H1 (cell line): ENCODE measurements around the gene SLC1A7. TPM values are rescaled to one million over a fixed set of nuclear protein-coding genes. Genes with fewer than 3 reads are reported as not detected.

Source experiments
- CTCF ChIA-PET: fragments of 300-600 bp; sonication (Branson Sonifier 250); formaldehyde crosslinking; loops from one replicate; lab custom pipeline; 2021; ENCODE audit not compliant: partially characterized antibody; lab: Charles Lee
- POLR2A ChIA-PET: fragments of 300-600 bp; sonication (Branson Sonifier 250); formaldehyde crosslinking; loops from one replicate; lab custom pipeline; 2021; ENCODE audit warnings: inconsistent platforms; ENCODE audit not compliant: partially characterized antibody; lab: Charles Lee
- DNase-seq, 2 experiments: peaks; one replicate each; pipeline versions ENCODE4 v3.0.0 to v3.0.0-alpha.2; 2010 to 2022; ENCODE audit warnings: low spot score in 2 of 2, low read depth in 1 of 2, mixed read lengths in 1 of 2
- FAIRE-seq: peaks from 2 replicates; lab custom pipeline; 2011; peaks lifted over from hg19 to GRCh38; lab: Jason Lieb, UNC
- H2AFZ ChIP-seq: 2 replicates; pipeline ENCODE4 v1.8.1; 2012; ENCODE audit warnings: low read length, inconsistent platforms
- H2AK5ac ChIP-seq: 2 replicates; pipeline ENCODE4 v1.6.1; 2013; ENCODE audit warnings: low read depth, low read length
- H2BK120ac ChIP-seq: replicated peaks from 2 replicates; pipeline ENCODE3; 2013; ENCODE audit warnings: low read depth, low read length, inconsistent platforms
- H2BK12ac ChIP-seq: 2 replicates; pipeline ENCODE4 v1.6.1; 2013; ENCODE audit warnings: low read depth, low read length
- H2BK15ac ChIP-seq: 2 replicates; pipeline ENCODE4 v1.6.1; 2013; ENCODE audit warnings: low read length
- H2BK20ac ChIP-seq: 2 replicates; pipeline ENCODE4 v1.6.1; 2013; ENCODE audit warnings: low read length
- H2BK5ac ChIP-seq: 2 replicates; pipeline ENCODE4 v1.6.1; 2013; ENCODE audit warnings: low read depth, low read length
- H3K14ac ChIP-seq: 2 replicates; pipeline ENCODE4 v1.6.1; 2013; ENCODE audit warnings: inconsistent platforms; ENCODE audit not compliant: insufficient read length
- H3K18ac ChIP-seq: 2 replicates; pipeline ENCODE4 v1.6.1; 2013; ENCODE audit warnings: low read length; ENCODE audit errors: extremely low read depth
- H3K23ac ChIP-seq: 2 replicates; pipeline ENCODE4 v1.6.1; 2013; ENCODE audit warnings: inconsistent platforms; ENCODE audit not compliant: insufficient read length
- H3K23me2 ChIP-seq: 2 replicates; pipeline ENCODE4 v1.6.1; 2013; ENCODE audit warnings: low read depth, low read length
- H3K27ac ChIP-seq: 2 replicates; pipeline ENCODE4 v1.6.1; 2011; ENCODE audit warnings: low read depth, low read length, inconsistent platforms
- H3K27me3 ChIP-seq, 4 experiments: replicated peaks in 1 of 4; 1 replicate in 1 of 4; 2 replicates in 3 of 4; pipeline versions ENCODE4 v1.6.1 to v1.8.1; 2011 to 2013; ENCODE audit warnings: low read length in 3 of 4, mild to moderate bottlenecking in 3 of 4, inconsistent platforms in 2 of 4, mixed read lengths in 2 of 4, moderate library complexity in 1 of 4; ENCODE audit not compliant: control insufficient read depth in 3 of 4, insufficient read depth in 3 of 4; ENCODE audit errors: extremely low read depth in 1 of 4
- H3K36me3 ChIP-seq, 4 experiments: 2 replicates each; pipeline versions ENCODE4 v1.6.1 to v1.8.1; 2011 to 2013; ENCODE audit warnings: mild to moderate bottlenecking in 4 of 4, low read length in 3 of 4, moderate library complexity in 2 of 4, control low read depth in 1 of 4, inconsistent platforms in 1 of 4; ENCODE audit not compliant: insufficient read depth in 4 of 4, control insufficient read depth in 2 of 4
- H3K4ac ChIP-seq: replicated peaks from 2 replicates; pipeline ENCODE3; 2013; ENCODE audit warnings: low read length, low read depth, mixed read lengths, inconsistent platforms; ENCODE audit not compliant: insufficient read length
- H3K4me1 ChIP-seq, 4 experiments: replicated peaks in 1 of 4; 1 replicate in 1 of 4; 2 replicates in 3 of 4; pipeline versions ENCODE4 v1.6.1 to v1.8.1; 2011 to 2013; ENCODE audit warnings: low read length in 3 of 4, inconsistent platforms in 2 of 4, mixed read lengths in 1 of 4; ENCODE audit not compliant: insufficient read depth in 4 of 4, control insufficient read depth in 3 of 4
- H3K4me2 ChIP-seq, 2 experiments: 2 replicates each; pipeline versions ENCODE4 v1.6.1 to v1.8.1; 2011 to 2013; ENCODE audit warnings: low read depth in 2 of 2, low read length in 2 of 2, control low read depth in 1 of 2, inconsistent platforms in 1 of 2, mild to moderate bottlenecking in 1 of 2; ENCODE audit not compliant: insufficient read depth in 1 of 2
- H3K4me3 ChIP-seq, 4 experiments: fragments of 200-600, 300-600 bp in 1 of 4; sonication (generic), shearing (Covaris generic), sonication (Bioruptor Twin) in 1 of 4; 2 replicates each; pipeline versions ENCODE4 v1.5.1 to v1.8.1; 2011 to 2016; ENCODE audit warnings: low read length in 4 of 4, low read depth in 3 of 4, control low read depth in 2 of 4, inconsistent platforms in 2 of 4, mild to moderate bottlenecking in 2 of 4, mixed read lengths in 1 of 4, moderate library complexity in 1 of 4; ENCODE audit not compliant: insufficient read depth in 2 of 4; ENCODE audit errors: extremely low read depth in 1 of 4
- H3K56ac ChIP-seq: replicated peaks from 2 replicates; pipeline ENCODE3; 2013; ENCODE audit warnings: low read depth, mild to moderate bottlenecking, mixed read lengths, low read length, inconsistent platforms; ENCODE audit not compliant: insufficient read length
- H3K79me1 ChIP-seq: 2 replicates; pipeline ENCODE4 v1.6.1; 2013; ENCODE audit warnings: low read depth, low read length, control low read depth
- H3K79me2 ChIP-seq, 2 experiments: 2 replicates each; pipeline versions ENCODE4 v1.6.1 to v1.8.1; 2012 to 2013; ENCODE audit warnings: low read length in 2 of 2, mild to moderate bottlenecking in 2 of 2, inconsistent platforms in 1 of 2; ENCODE audit not compliant: insufficient read depth in 2 of 2, control insufficient read depth in 1 of 2
- H3K9ac ChIP-seq, 4 experiments: replicated peaks in 1 of 4; 1 replicate in 1 of 4; 2 replicates in 3 of 4; pipeline versions ENCODE4 v1.6.1 to v1.8.1; 2011 to 2013; ENCODE audit warnings: low read depth in 3 of 4, low read length in 3 of 4, control low read depth in 2 of 4, mild to moderate bottlenecking in 2 of 4, moderate library complexity in 2 of 4, inconsistent platforms in 1 of 4; ENCODE audit errors: extremely low read depth in 1 of 4
- H3K9me3 ChIP-seq, 2 experiments: 2 replicates each; pipeline versions ENCODE4 v1.6.1 to v1.8.1; 2012 to 2013; ENCODE audit warnings: mild to moderate bottlenecking in 2 of 2, moderate library complexity in 2 of 2, control low read depth in 1 of 2, inconsistent platforms in 1 of 2, low read depth in 1 of 2, low read length in 1 of 2, mixed read lengths in 1 of 2; ENCODE audit not compliant: insufficient read depth in 2 of 2
- H4K20me1 ChIP-seq, 2 experiments: replicated peaks in 1 of 2; 2 replicates each; pipeline versions ENCODE3 to v1.8.1; 2011 to 2013; ENCODE audit warnings: inconsistent platforms in 2 of 2, low read length in 2 of 2, mild to moderate bottlenecking in 1 of 2; ENCODE audit not compliant: insufficient read depth in 2 of 2, control insufficient read depth in 1 of 2
- H4K5ac ChIP-seq: 2 replicates; pipeline ENCODE4 v1.6.1; 2013; ENCODE audit warnings: low read length, low read depth, mixed read lengths, inconsistent platforms; ENCODE audit not compliant: insufficient read length
- H4K8ac ChIP-seq: 2 replicates; pipeline ENCODE4 v1.8.0; 2013; ENCODE audit warnings: mild to moderate bottlenecking, moderate library complexity, low read length, inconsistent platforms; ENCODE audit not compliant: insufficient read depth; ENCODE audit errors: extremely low read depth
- H4K91ac ChIP-seq: replicated peaks from 2 replicates; pipeline ENCODE3; 2013; ENCODE audit warnings: low read length, mixed read lengths, inconsistent platforms; ENCODE audit not compliant: insufficient read length
- BACH1 ChIP-seq: IDR thresholded peaks from 2 replicates; pipeline ENCODE4 v1.6.1; 2012; ENCODE audit warnings: low read length, improper control_type of control experiment
- GABPA ChIP-seq: IDR thresholded peaks from 2 replicates; pipeline ENCODE4 v1.6.1; 2011; ENCODE audit warnings: mild to moderate bottlenecking, low read length, moderate library complexity, borderline replicate concordance; ENCODE audit not compliant: insufficient read depth
- KDM5A ChIP-seq: fragments of 200-600 bp; IDR thresholded peaks from 2 replicates; pipeline ENCODE4 v1.7.1; 2012; ENCODE audit warnings: mild to moderate bottlenecking, low read length, inconsistent platforms, mixed read lengths
- RAD21 ChIP-seq, 2 experiments: IDR thresholded peaks in 1 of 2; conservative IDR thresholded peaks in 1 of 2; 2 replicates each; pipeline ENCODE4 v1.6.1; 2011; ENCODE audit warnings: low read depth in 2 of 2, low read length in 2 of 2, improper control_type of control experiment in 1 of 2, inconsistent platforms in 1 of 2, mild to moderate bottlenecking in 1 of 2, moderate library complexity in 1 of 2
- SP4 ChIP-seq: IDR thresholded peaks from 2 replicates; pipeline ENCODE4 v1.6.1; 2012; ENCODE audit warnings: low read length, inconsistent platforms
- WGBS, 2 experiments: shearing (Covaris generic) in 1 of 2; methylation state at CpG; one replicate each; pipeline versions ENCODE4 v1.1.6 to v1.1.7; 2013 to 2015; ENCODE audit warnings: low lambda C conversion rate in 2 of 2, mixed read lengths in 2 of 2, inconsistent platforms in 1 of 2, low coverage in 1 of 2, missing lambda C conversion rate in 1 of 2; ENCODE audit not compliant: insufficient replicate concordance in 2 of 2, insufficient coverage in 1 of 2, insufficient read length in 1 of 2; ENCODE audit errors: extremely low coverage in 1 of 2, missing lambda C conversion rate in 1 of 2; 5-methylcytosine and 5-hydroxymethylcytosine counted together
- polyA plus RNA-seq, 7 experiments: library from polyadenylated mRNA; depleted of rRNA in 3 of 7; stranded (reverse) in 5 of 7; unstranded in 2 of 7; fragments of >200 nt in 5 of 7; fragments of 200-250 nt in 2 of 7; gene quantifications; 1 replicate in 5 of 7; 2 replicates in 1 of 7; 4 replicates in 1 of 7; pipeline versions ENCODE4 v1.2.1 to v1.2.3, GENCODE V29; 2011 to 2013; ENCODE audit warnings: missing spikeins in 2 of 7, mixed read lengths in 2 of 7
- total RNA-seq: library from RNA; stranded (reverse); fragmentation: NEBNext Ultra II Directional; extraction: Animal tissue kit (Norgen Biotek cat#: 25700); gene quantifications from 2 replicates; pipeline ENCODE4 v1.2.1, GENCODE V29; 2021

The SLC1A7 gene
- total and polyA plus RNA-seq, 2 of the 8 experiments (the other 6 are each of a cell fraction or from before 2014, with no cell fraction given): not detected

GRCh38 chr1:53066488-53066887 lies 76.0 kb downstream of the SLC1A7 start:
- H3K4me2 ChIP-seq: no peak overlapping the region
- no peak overlapping the region for H3K9ac ChIP-seq
- no peak overlapping the region for H3K4me3 ChIP-seq
- H3K36me3 ChIP-seq: no peaks in the 10 kb centered on the region
- no peak overlapping the region for H4K91ac ChIP-seq
- 89% methylated on average over 6 of the region's 6 CpGs; no CpG with 5 or more reads in 1 of the 2 experiments for WGBS, 2 experiments
- H4K20me1 ChIP-seq: no peaks in the 10 kb centered on the region
- no peak overlapping the region for H3K27ac ChIP-seq
- H2BK12ac ChIP-seq: no peak overlapping the region
- H4K8ac ChIP-seq: no peak overlapping the region
- POLR2A ChIA-PET: no interaction called here
- peaks cover 0 to 11% (median 1%) of the 10 kb centered on the region in 4 experiments; a peak in 5 of 7 replicates for H3K4me1 ChIP-seq
- no peak overlapping the region for H3K4ac ChIP-seq
- H3K27me3 ChIP-seq: peaks cover 17 to 35% (median 32%) of the 10 kb centered on the region in 4 experiments
- no peaks in the 10 kb centered on the region for H3K79me2 ChIP-seq
- no peak for FAIRE-seq
- H3K14ac ChIP-seq: no peak overlapping the region
- no peak for TF ChIP-seq SP4
- TF ChIP-seq GABPA: no peak
- TF ChIP-seq KDM5A: no peak
- TF ChIP-seq RAD21 (IDR thresholded peaks at IDR 0.05 in 1 of 2, conservative IDR thresholded peaks at IDR 0.05 in 1 of 2; ENCODE audit: low read depth in 2 of 2, low read length in 2 of 2): no peak
- no peak for TF ChIP-seq BACH1
- TF ChIP-seq, all 59 proteins: peak for 0
- Histone ChIP-seq H3K18ac (no peak overlapping the region), H2AK5ac (no peak overlapping the region), H2BK20ac (no peak overlapping the region), H3K56ac (no peak overlapping the region), H2BK5ac (no peak overlapping the region), H3K9me3 (no peaks in the 10 kb centered on the region), H2BK15ac (no peak overlapping the region), H3K23ac (no peak overlapping the region), H3K79me1 (no peaks in the 10 kb centered on the region), H2AFZ (no peak overlapping the region), H3K23me2 (peaks cover 10% of the 10 kb centered on the region; the same call in 1 of the 2 replicates), H2BK120ac (no peak overlapping the region), H4K5ac (no peak overlapping the region)
- no peak for DNase-seq
- CTCF ChIA-PET: interaction anchor here (1.0 kb wide), 1 partner anchor 55 kb away, joined by 3 read pairs; no protein-coding TSS in a partner anchor
